ENCODE data around the gene OR3A2.
"Not testable (repeated sequence)": the region's sequence is repeated elsewhere in the genome, so short reads cannot be mapped to it uniquely, and the experiment has no call there.

OR3A2 gene

GRCh38 chr17:3260600-3260999, 125.5 kb downstream of the OR3A2 start:
- no peaks in the 10 kb centered on the region for H4K20me1 ChIP-seq (ENCODE audit: insufficient read depth, low read length)
- H3K4me3 ChIP-seq (ENCODE audit: low read depth, low read length, poor library complexity, severe bottlenecking), result no peak overlapping the region
- H3K4me1 ChIP-seq (ENCODE audit: insufficient read depth, low read length, severe bottlenecking), result no peaks in the 10 kb centered on the region
- no peaks in the 10 kb centered on the region for H3F3A ChIP-seq (ENCODE audit: insufficient read depth, low read length)
- H3K79me2 ChIP-seq (ENCODE audit: insufficient read depth, low read length), result no peaks in the 10 kb centered on the region
- no peaks in the 10 kb centered on the region for H3K9me3 ChIP-seq (ENCODE audit: low read length)
- H3K4me2 ChIP-seq (ENCODE audit: low read length), result no peak overlapping the region
- H2AFZ ChIP-seq (ENCODE audit: low read length), result no peak overlapping the region
- H3K9me2 ChIP-seq (ENCODE audit: low read depth, low read length), result no peaks in the 10 kb centered on the region
- H3K27me3 ChIP-seq (ENCODE audit: insufficient read depth, low read length), result no peaks in the 10 kb centered on the region
- H3K27ac ChIP-seq (ENCODE audit: low read depth, low read length, poor library complexity, severe bottlenecking), result no peak overlapping the region
- TF ChIP-seq CTCF (IDR thresholded peaks at IDR 0.05; ENCODE audit: low read length) (no peak), EZH2 (IDR thresholded peaks at IDR 0.05; ENCODE audit: borderline replicate concordance, low read length) (no peak)
- H3K36me3 ChIP-seq (ENCODE audit: insufficient read depth, low read length), result no peaks in the 10 kb centered on the region
- H3K9ac ChIP-seq (ENCODE audit: low read length), result no peak overlapping the region

GRCh38 chr17:3260163-3260562, 125.9 kb downstream of the OR3A2 start:
- Histone ChIP-seq H3K9me2 (ENCODE audit: low read depth, low read length) (no peaks in the 10 kb centered on the region), H3K4me1 (ENCODE audit: insufficient read depth, low read length, severe bottlenecking) (no peaks in the 10 kb centered on the region), H3K79me2 (ENCODE audit: insufficient read depth, low read length) (no peaks in the 10 kb centered on the region), H3K4me2 (ENCODE audit: low read length) (no peak overlapping the region), H3K27me3 (ENCODE audit: insufficient read depth, low read length) (no peaks in the 10 kb centered on the region), H3K4me3 (ENCODE audit: low read depth, low read length, poor library complexity, severe bottlenecking) (no peak overlapping the region), H2AFZ (ENCODE audit: low read length) (no peak overlapping the region), H3F3A (ENCODE audit: insufficient read depth, low read length) (no peaks in the 10 kb centered on the region), H3K27ac (ENCODE audit: low read depth, low read length, poor library complexity, severe bottlenecking) (no peak overlapping the region), H3K9ac (ENCODE audit: low read length) (no peak overlapping the region), H4K20me1 (ENCODE audit: insufficient read depth, low read length) (no peaks in the 10 kb centered on the region), H3K9me3 (ENCODE audit: low read length) (no peaks in the 10 kb centered on the region), H3K36me3 (ENCODE audit: insufficient read depth, low read length) (no peaks in the 10 kb centered on the region)
- TF ChIP-seq CTCF (IDR thresholded peaks at IDR 0.05; ENCODE audit: low read length) (no peak), EZH2 (IDR thresholded peaks at IDR 0.05; ENCODE audit: borderline replicate concordance, low read length) (no peak)

- Histone ChIP-seq H3K27ac (ENCODE audit: low read depth, low read length, poor library complexity, severe bottlenecking) (no peak overlapping the region), H3K4me2 (ENCODE audit: low read length) (no peak overlapping the region), H3K79me2 (ENCODE audit: insufficient read depth, low read length) (no peaks in the 10 kb centered on the region), H3K9me3 (ENCODE audit: low read length) (no peaks in the 10 kb centered on the region), H3K36me3 (ENCODE audit: insufficient read depth, low read length) (no peaks in the 10 kb centered on the region), H3F3A (ENCODE audit: insufficient read depth, low read length) (no peaks in the 10 kb centered on the region), H3K9me2 (ENCODE audit: low read depth, low read length) (no peaks in the 10 kb centered on the region), H3K9ac (ENCODE audit: low read length) (no peak overlapping the region), H3K4me3 (ENCODE audit: low read depth, low read length, poor library complexity, severe bottlenecking) (no peak overlapping the region), H2AFZ (ENCODE audit: low read length) (no peak overlapping the region), H3K27me3 (ENCODE audit: insufficient read depth, low read length) (no peaks in the 10 kb centered on the region), H3K4me1 (ENCODE audit: insufficient read depth, low read length, severe bottlenecking) (no peaks in the 10 kb centered on the region), H4K20me1 (ENCODE audit: insufficient read depth, low read length) (no peaks in the 10 kb centered on the region)
- TF ChIP-seq CTCF (IDR thresholded peaks at IDR 0.05; ENCODE audit: low read length) (no peak), EZH2 (IDR thresholded peaks at IDR 0.05; ENCODE audit: borderline replicate concordance, low read length) (no peak)
These were observed 129.5 kb downstream of the OR3A2 start for GRCh38 chr17:3256575-3256974.

GRCh38 chr17:3249013-3249412, 137.1 kb downstream of the OR3A2 start:
- not testable (repeated sequence) for H3K4me2 ChIP-seq (ENCODE audit: low read length); H3K9me2 ChIP-seq (ENCODE audit: low read depth, low read length); H3K79me2 ChIP-seq (ENCODE audit: insufficient read depth, low read length); H3K4me3 ChIP-seq (ENCODE audit: low read depth, low read length, poor library complexity, severe bottlenecking); H3K9ac ChIP-seq (ENCODE audit: low read length); H3K27ac ChIP-seq (ENCODE audit: low read depth, low read length, poor library complexity, severe bottlenecking); H3F3A ChIP-seq (ENCODE audit: insufficient read depth, low read length); H3K36me3 ChIP-seq (ENCODE audit: insufficient read depth, low read length); H4K20me1 ChIP-seq (ENCODE audit: insufficient read depth, low read length); H3K27me3 ChIP-seq (ENCODE audit: insufficient read depth, low read length); H3K4me1 ChIP-seq (ENCODE audit: insufficient read depth, low read length, severe bottlenecking); H3K9me3 ChIP-seq (ENCODE audit: low read length); H2AFZ ChIP-seq (ENCODE audit: low read length)

- H3K4me1 ChIP-seq (ENCODE audit: insufficient read depth, low read length, severe bottlenecking); H3K27ac ChIP-seq (ENCODE audit: low read depth, low read length, poor library complexity, severe bottlenecking); H3K9me3 ChIP-seq (ENCODE audit: low read length); H3K9ac ChIP-seq (ENCODE audit: low read length); H2AFZ ChIP-seq (ENCODE audit: low read length); H3F3A ChIP-seq (ENCODE audit: insufficient read depth, low read length); H3K4me2 ChIP-seq (ENCODE audit: low read length); H3K9me2 ChIP-seq (ENCODE audit: low read depth, low read length); H3K4me3 ChIP-seq (ENCODE audit: low read depth, low read length, poor library complexity, severe bottlenecking); H3K36me3 ChIP-seq (ENCODE audit: insufficient read depth, low read length); H4K20me1 ChIP-seq (ENCODE audit: insufficient read depth, low read length); H3K79me2 ChIP-seq (ENCODE audit: insufficient read depth, low read length); H3K27me3 ChIP-seq (ENCODE audit: insufficient read depth, low read length): not testable (repeated sequence)
These were observed 141.3 kb downstream of the OR3A2 start for GRCh38 chr17:3244841-3245240.

GRCh38 chr17:3241044-3241443, 145.1 kb downstream of the OR3A2 start:
- H3K4me3 ChIP-seq (ENCODE audit: low read depth, low read length, poor library complexity, severe bottlenecking); H3K27me3 ChIP-seq (ENCODE audit: insufficient read depth, low read length); H2AFZ ChIP-seq (ENCODE audit: low read length); H3K4me2 ChIP-seq (ENCODE audit: low read length); H3K27ac ChIP-seq (ENCODE audit: low read depth, low read length, poor library complexity, severe bottlenecking); H3K36me3 ChIP-seq (ENCODE audit: insufficient read depth, low read length); H3K9me3 ChIP-seq (ENCODE audit: low read length); H3K9ac ChIP-seq (ENCODE audit: low read length); H3K4me1 ChIP-seq (ENCODE audit: insufficient read depth, low read length, severe bottlenecking); H4K20me1 ChIP-seq (ENCODE audit: insufficient read depth, low read length); H3K9me2 ChIP-seq (ENCODE audit: low read depth, low read length); H3F3A ChIP-seq (ENCODE audit: insufficient read depth, low read length); H3K79me2 ChIP-seq (ENCODE audit: insufficient read depth, low read length): not testable (repeated sequence)
